Naive thymus-derived CD4-positive, alpha-beta T cell (primary cell): ENCODE measurements around the gene SORBS1. TPM values are rescaled to one million over a fixed set of nuclear protein-coding genes. Genes with fewer than 3 reads are reported as not detected.

Experiments used
- ATAC-seq: fragments of 150-1000 bp; cut with Tn5 transposase; 2 replicates; pipeline ENCODE4 v1.10.0; 2021; ENCODE audit warnings: mild to moderate bottlenecking, moderate library complexity
- CTCF ChIA-PET: fragments of 350-600 bp; sonication (Branson Sonifier 250); formaldehyde crosslinking; loops from one replicate; lab custom pipeline; 2021; ENCODE audit warnings: antibody characterized with exemption; lab: Charles Lee
- POLR2A ChIA-PET: fragments of 350-600 bp; sonication (Branson Sonifier 250); formaldehyde crosslinking; loops from one replicate; lab custom pipeline; 2021; ENCODE audit warnings: antibody characterized with exemption, inconsistent platforms; lab: Charles Lee
- DNase-seq, 9 donors: peaks; one replicate each; pipeline versions ENCODE4 v3.0.0 to v3.0.0-alpha.2; 2020 to 2022; ENCODE audit warnings: mixed read lengths in 1 of 9
- H3K27ac ChIP-seq: one replicate; pipeline ENCODE4 v1.7.0; 2013; ENCODE audit warnings: mild to moderate bottlenecking, low read depth, low read length, moderate library complexity
- H3K27me3 ChIP-seq, 2 donors: one replicate each; pipeline ENCODE4 v1.7.0; 2013; ENCODE audit warnings: low read length in 2 of 2, mild to moderate bottlenecking in 2 of 2, moderate library complexity in 2 of 2; ENCODE audit not compliant: control insufficient read depth in 2 of 2, insufficient read depth in 2 of 2
- H3K36me3 ChIP-seq, 3 experiments: 1 replicate in 2 of 3; 2 replicates in 1 of 3; pipeline ENCODE4 v1.7.0; 2013; ENCODE audit warnings: low read length in 3 of 3, mild to moderate bottlenecking in 3 of 3, moderate library complexity in 1 of 3; ENCODE audit not compliant: insufficient read depth in 3 of 3, control insufficient read depth in 2 of 3
- H3K4me1 ChIP-seq, 2 donors: one replicate each; pipeline ENCODE4 v1.7.0; 2013; ENCODE audit warnings: low read length in 2 of 2, mild to moderate bottlenecking in 2 of 2, moderate library complexity in 1 of 2; ENCODE audit not compliant: control insufficient read depth in 2 of 2, insufficient read depth in 2 of 2
- H3K4me3 ChIP-seq: 2 replicates; pipeline ENCODE4 v1.7.0; 2013; ENCODE audit warnings: mild to moderate bottlenecking, low read length
- H3K9me3 ChIP-seq, 3 experiments: 1 replicate in 2 of 3; 2 replicates in 1 of 3; pipeline ENCODE4 v1.7.0; 2013; ENCODE audit warnings: low read length in 3 of 3; ENCODE audit not compliant: control insufficient read depth in 2 of 3
- H3K27ac Mint-ChIP-seq, 9 donors: one replicate each; pipeline ENCODE4 v1.8.0; 2020 to 2022; ENCODE audit warnings: mixed read lengths in 9 of 9, mild to moderate bottlenecking in 8 of 9, moderate library complexity in 5 of 9, inconsistent platforms in 2 of 9
- H3K27me3 Mint-ChIP-seq, 5 donors: one replicate each; pipeline ENCODE4 v1.8.0; 2021 to 2022; ENCODE audit warnings: mixed read lengths in 5 of 5, mild to moderate bottlenecking in 1 of 5
- H3K36me3 Mint-ChIP-seq, 5 donors: one replicate each; pipeline ENCODE4 v1.8.0; 2020 to 2022; ENCODE audit warnings: mixed read lengths in 5 of 5, mild to moderate bottlenecking in 3 of 5, inconsistent platforms in 1 of 5
- H3K4me1 Mint-ChIP-seq, 7 donors: one replicate each; pipeline ENCODE4 v1.8.0; 2020 to 2022; ENCODE audit warnings: mixed read lengths in 7 of 7, mild to moderate bottlenecking in 3 of 7, inconsistent platforms in 1 of 7
- H3K4me3 Mint-ChIP-seq, 10 donors: one replicate each; pipeline ENCODE4 v1.8.0; 2020 to 2022; ENCODE audit warnings: mild to moderate bottlenecking in 10 of 10, mixed read lengths in 10 of 10, moderate library complexity in 6 of 10, inconsistent platforms in 2 of 10
- H3K9me3 Mint-ChIP-seq, 11 donors: one replicate each; pipeline ENCODE4 v1.8.0; 2020 to 2022; ENCODE audit warnings: mixed read lengths in 11 of 11, mild to moderate bottlenecking in 4 of 11, inconsistent platforms in 1 of 11, moderate library complexity in 1 of 11
- intact Hi-C, 2 donors: fragments of 100-400 bp; cut with micrococcal nuclease; formaldehyde crosslinking; loops; one replicate each; pipeline ENCODE4 v1.15.1; 2023
- polyA plus RNA-seq, 2 donors: library from polyadenylated mRNA; unstranded; fragments of 300-500 nt; fragmentation: Illumina TruSeq; gene quantifications; one replicate each; pipeline ENCODE4 v1.2.3, GENCODE V29; 2021
- total RNA-seq, 6 experiments: library from RNA in 5 of 6; stranded (reverse) in 5 of 6; gene quantifications; 1 replicate in 5 of 6; 2 replicates in 1 of 6; pipeline ENCODE4 v1.2.3 and lab custom pipeline; 2021 to 2026

SORBS1 gene
- total and polyA plus RNA-seq, 7 experiments from 2014 or later = 0.58 to 1.9 (median 0.95) TPM

DNA sequence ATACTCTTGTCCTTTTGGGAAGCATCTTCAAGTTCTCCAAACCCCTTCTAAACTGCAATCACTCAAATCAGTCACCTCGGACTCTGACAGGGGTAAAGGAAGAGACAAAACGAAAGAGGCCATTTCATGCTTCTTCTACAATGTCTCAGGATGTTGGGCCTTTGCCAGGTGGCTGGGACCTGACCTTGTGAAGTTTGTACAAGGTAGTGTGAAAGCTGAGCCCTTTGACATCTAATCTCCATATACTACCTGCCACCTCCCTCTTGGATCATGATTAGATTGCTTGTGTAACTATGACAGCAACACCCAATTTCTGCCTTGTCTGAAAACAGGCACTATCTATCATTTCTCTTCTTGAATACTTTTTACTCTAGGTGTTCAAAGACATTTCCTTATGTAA is 235.3 kb downstream of the SORBS1 start:
- H3K4me3 ChIP-seq = no peak overlapping the region
- Mint-ChIP-seq H3K4me1 (peaks cover 0 to 5% (median 0%) of the 10 kb centered on the region in 7 donors), H3K27ac (no peak overlapping the region), H3K27me3 (peaks cover 0 to 17% (median 0%) of the 10 kb centered on the region in 5 donors), H3K4me3 (no peak overlapping the region), H3K9me3 (no peaks in the 10 kb centered on the region), H3K36me3 (no peaks in the 10 kb centered on the region)
- no peaks in the 10 kb centered on the region for H3K27me3 ChIP-seq
- no peak overlapping the region for H3K27ac ChIP-seq
- no peaks in the 10 kb centered on the region for H3K9me3 ChIP-seq
- ChIA-PET CTCF (no interaction called here), POLR2A (no interaction called here)
- H3K4me1 ChIP-seq = no peaks in the 10 kb centered on the region
- no peaks in the 10 kb centered on the region for H3K36me3 ChIP-seq
- DNase-seq (no peak), ATAC-seq (no peak)
- intact Hi-C loops = no loop called here

DNA sequence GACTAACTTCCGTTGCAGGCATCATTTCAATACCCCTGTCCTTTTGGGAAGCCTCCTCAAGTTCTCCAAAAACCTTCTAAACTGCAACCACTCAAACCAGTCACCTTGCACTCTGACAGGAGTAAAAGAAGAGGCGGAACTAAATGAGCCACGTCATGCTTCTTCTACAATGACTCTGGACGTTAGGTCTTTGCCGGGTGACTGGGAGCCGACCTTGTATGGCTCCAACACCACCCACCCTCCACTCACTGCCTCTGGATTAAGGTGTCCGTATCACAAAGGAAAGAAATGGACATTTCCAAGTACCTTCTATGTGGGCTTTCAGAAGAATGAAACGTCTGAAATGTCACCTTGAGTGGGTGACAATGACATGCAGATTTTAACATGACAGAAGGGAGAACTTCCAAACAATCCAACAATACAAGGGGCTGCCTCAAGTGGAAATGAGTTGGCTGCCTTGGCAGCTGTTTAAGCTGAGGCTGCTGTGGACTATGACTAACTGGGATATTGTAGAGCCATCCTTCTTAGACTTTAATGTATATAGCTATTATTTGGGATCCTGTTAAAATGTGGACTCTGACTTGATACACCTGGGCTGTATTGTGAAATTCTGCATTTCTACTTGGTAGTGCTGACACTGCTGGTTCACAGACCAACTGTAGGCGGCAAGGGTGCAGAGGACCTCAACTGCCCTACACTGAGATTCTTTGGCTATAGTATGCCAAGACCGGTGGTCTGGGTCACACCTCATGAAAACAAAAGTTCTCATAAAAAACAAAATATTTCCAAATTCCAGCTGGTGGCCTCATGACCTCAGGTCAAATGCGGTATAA is 236.5 kb downstream of the SORBS1 start:
- ChIA-PET POLR2A (no interaction called here), CTCF (no interaction called here)
- Histone ChIP-seq H3K9me3 (no peaks in the 10 kb centered on the region), H3K36me3 (no peaks in the 10 kb centered on the region), H3K4me1 (no peaks in the 10 kb centered on the region), H3K27me3 (no peaks in the 10 kb centered on the region), H3K27ac (no peak overlapping the region), H3K4me3 (no peak overlapping the region)
- H3K27me3 Mint-ChIP-seq = peaks cover 0 to 20% (median 0%) of the 10 kb centered on the region in 5 donors
- H3K4me3 Mint-ChIP-seq = no peak overlapping the region
- intact Hi-C loops = no loop called here
- H3K36me3 Mint-ChIP-seq = no peaks in the 10 kb centered on the region
- H3K9me3 Mint-ChIP-seq = no peaks in the 10 kb centered on the region
- H3K4me1 Mint-ChIP-seq = peaks cover 0 to 2% (median 0%) of the 10 kb centered on the region in 7 donors
- DNase-seq (no peak), ATAC-seq (no peak)
- H3K27ac Mint-ChIP-seq = no peak overlapping the region

DNA sequence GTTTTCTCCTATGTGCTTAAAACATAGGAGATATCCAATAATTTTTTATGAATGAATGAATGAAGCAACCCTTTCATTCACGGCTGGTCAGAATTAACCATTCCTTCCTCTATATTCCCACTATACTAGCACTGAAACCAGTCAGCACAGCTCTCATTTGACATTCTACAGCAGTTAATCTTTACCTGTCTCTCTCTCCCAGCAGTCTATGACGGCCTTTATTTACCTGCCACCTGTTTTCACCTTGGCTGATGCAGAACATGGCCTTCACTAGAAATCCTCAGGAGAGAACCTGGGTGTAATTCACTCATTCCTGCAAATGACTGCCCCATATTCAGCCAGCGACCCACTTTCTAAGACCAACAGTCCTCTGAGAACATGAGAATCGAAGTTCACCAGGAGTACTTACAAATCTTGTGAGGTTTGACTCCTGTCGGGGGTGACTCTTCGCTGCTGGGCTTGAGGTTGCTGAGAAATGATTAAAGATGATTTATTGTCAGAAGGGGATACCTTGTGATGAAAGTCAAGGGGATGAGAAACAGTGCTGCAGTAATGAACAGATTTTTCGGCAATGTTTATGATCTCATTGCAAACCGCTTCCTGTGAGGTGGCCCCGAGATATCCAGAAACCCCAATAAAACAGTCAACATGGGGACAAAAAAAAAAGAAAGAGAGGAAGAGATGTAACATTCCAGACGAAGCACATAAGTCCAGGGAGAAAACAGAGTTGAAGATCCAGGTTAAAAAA is 239.4 kb downstream of the SORBS1 start:
- Histone ChIP-seq H3K9me3 (no peaks in the 10 kb centered on the region), H3K4me1 (no peaks in the 10 kb centered on the region), H3K4me3 (no peak overlapping the region), H3K27me3 (no peaks in the 10 kb centered on the region), H3K27ac (no peak overlapping the region), H3K36me3 (no peaks in the 10 kb centered on the region)
- H3K9me3 Mint-ChIP-seq = no peaks in the 10 kb centered on the region
- intact Hi-C loops = no loop called here
- no peak overlapping the region for H3K4me3 Mint-ChIP-seq
- no peaks in the 10 kb centered on the region for H3K4me1 Mint-ChIP-seq
- DNase-seq (no peak), ATAC-seq (no peak)
- H3K27ac Mint-ChIP-seq = no peak overlapping the region
- H3K27me3 Mint-ChIP-seq = peaks cover 0 to 25% (median 0%) of the 10 kb centered on the region in 5 donors
- H3K36me3 Mint-ChIP-seq = no peaks in the 10 kb centered on the region
- ChIA-PET POLR2A (no interaction called here), CTCF (no interaction called here)

DNA sequence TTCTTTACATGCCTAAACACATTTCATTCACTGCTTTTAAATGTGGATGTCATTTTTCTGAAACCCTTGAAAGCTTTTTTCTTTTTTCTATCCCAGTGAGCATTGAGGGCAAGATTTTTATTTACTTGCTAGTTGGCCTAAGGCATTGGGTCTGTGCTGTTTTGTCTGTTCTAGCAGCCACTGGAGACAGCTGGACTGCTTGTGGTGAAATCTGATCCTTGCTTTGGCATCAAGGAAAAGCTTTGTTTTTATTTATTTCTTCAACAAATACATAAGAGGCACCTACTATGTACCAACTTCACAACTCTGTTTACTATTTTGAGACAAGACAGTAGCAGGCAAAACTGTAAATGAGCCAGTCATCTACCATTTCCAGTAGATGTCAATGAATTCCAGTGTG is 241.9 kb downstream of the SORBS1 start:
- H3K36me3 Mint-ChIP-seq = no peaks in the 10 kb centered on the region
- Histone ChIP-seq H3K4me3 (no peak overlapping the region), H3K27me3 (no peaks in the 10 kb centered on the region), H3K36me3 (no peaks in the 10 kb centered on the region), H3K27ac (no peak overlapping the region), H3K9me3 (no peaks in the 10 kb centered on the region), H3K4me1 (no peaks in the 10 kb centered on the region)
- POLR2A ChIA-PET = no interaction called here
- no peaks in the 10 kb centered on the region for H3K9me3 Mint-ChIP-seq
- DNase-seq = no peak
- no peak for ATAC-seq
- CTCF ChIA-PET = no interaction called here
- H3K27ac Mint-ChIP-seq = no peak overlapping the region
- no peak overlapping the region for H3K4me3 Mint-ChIP-seq
- H3K4me1 Mint-ChIP-seq = no peaks in the 10 kb centered on the region
- peaks cover 0 to 28% (median 0%) of the 10 kb centered on the region in 5 donors for H3K27me3 Mint-ChIP-seq
- intact Hi-C loops = no loop called here

DNA sequence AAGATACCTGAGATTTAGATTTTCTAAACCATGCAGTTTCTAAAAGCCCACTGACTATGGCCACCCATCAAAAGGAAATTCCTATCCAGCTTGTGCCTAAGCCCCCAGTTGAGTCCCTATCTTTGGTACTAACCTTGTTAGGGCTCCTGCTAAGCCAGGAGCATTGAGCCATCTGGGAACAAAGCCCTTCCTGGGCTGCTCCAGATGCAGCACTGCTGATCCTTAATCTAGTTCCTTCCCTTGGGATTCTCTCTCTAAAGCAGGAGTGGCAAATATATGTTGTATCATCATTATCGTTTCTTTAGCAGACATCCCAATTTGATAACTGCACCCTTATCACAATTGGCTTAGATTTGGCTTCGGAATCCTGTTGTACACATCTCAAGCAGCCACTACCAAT is 245.7 kb downstream of the SORBS1 start:
- intact Hi-C loops = no loop called here
- Histone ChIP-seq H3K9me3 (no peaks in the 10 kb centered on the region), H3K4me1 (no peaks in the 10 kb centered on the region), H3K27ac (no peak overlapping the region), H3K36me3 (no peaks in the 10 kb centered on the region), H3K27me3 (no peaks in the 10 kb centered on the region), H3K4me3 (no peak overlapping the region)
- H3K9me3 Mint-ChIP-seq = no peaks in the 10 kb centered on the region
- peaks cover 0 to 25% (median 0%) of the 10 kb centered on the region in 5 donors for H3K27me3 Mint-ChIP-seq
- H3K36me3 Mint-ChIP-seq = no peaks in the 10 kb centered on the region
- DNase-seq (no peak), ATAC-seq (no peak)
- H3K4me3 Mint-ChIP-seq = no peak overlapping the region
- H3K4me1 Mint-ChIP-seq = peaks cover 0 to 3% (median 0%) of the 10 kb centered on the region in 7 donors
- ChIA-PET POLR2A (no interaction called here), CTCF (no interaction called here)
- no peak overlapping the region for H3K27ac Mint-ChIP-seq

DNA sequence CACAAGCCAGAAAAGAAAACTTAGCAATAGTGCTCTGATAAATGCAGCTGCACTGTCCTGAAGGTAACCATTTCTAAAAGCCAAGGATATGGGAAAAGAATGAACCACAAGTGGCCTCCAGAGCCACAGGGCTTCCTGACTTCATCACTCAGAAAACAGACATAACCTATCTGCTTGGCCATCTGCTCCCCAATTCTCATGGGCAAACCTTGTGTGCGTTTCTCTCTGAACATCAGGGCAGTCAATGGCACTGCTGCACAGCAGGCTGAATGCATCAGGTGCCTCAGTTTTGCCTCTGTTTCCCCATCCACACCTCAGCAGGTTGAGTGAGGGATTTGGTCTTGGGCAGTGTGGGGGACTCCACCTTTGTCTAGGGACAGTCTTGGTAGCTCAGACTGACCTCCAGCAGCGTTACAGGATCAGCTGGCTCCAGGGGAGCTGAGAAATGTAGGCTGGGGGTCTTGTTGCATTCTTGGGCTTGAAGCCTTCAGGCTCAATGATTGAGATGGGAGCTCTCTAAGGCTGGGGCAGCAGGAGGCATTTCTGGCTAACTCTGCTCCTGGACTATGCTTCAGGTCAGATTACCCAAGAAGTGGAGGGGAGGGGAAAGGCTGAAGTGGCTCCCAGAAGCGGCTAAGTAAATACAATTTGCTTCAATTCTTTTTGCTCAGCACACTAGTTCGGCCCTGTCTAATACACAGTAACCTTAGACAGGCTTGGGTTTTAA is 246.8 kb downstream of the SORBS1 start:
- H3K4me3 Mint-ChIP-seq = no peak overlapping the region
- no peaks in the 10 kb centered on the region for H3K9me3 Mint-ChIP-seq
- no peak overlapping the region for H3K4me3 ChIP-seq
- no peak overlapping the region for H3K27ac Mint-ChIP-seq
- intact Hi-C loops = no loop called here
- POLR2A ChIA-PET = no interaction called here
- CTCF ChIA-PET = no interaction called here
- H3K4me1 Mint-ChIP-seq = peaks cover 0 to 14% (median 0%) of the 10 kb centered on the region in 7 donors
- peaks cover 0 to 20% (median 0%) of the 10 kb centered on the region in 5 donors for H3K27me3 Mint-ChIP-seq
- no peaks in the 10 kb centered on the region for H3K9me3 ChIP-seq
- no peaks in the 10 kb centered on the region for H3K27me3 ChIP-seq
- DNase-seq = no peak
- H3K36me3 Mint-ChIP-seq = no peaks in the 10 kb centered on the region
- ATAC-seq = no peak
- H3K27ac ChIP-seq = no peak overlapping the region
- no peaks in the 10 kb centered on the region for H3K4me1 ChIP-seq
- no peaks in the 10 kb centered on the region for H3K36me3 ChIP-seq
